ENCODE results near the gene CACNA1D. TPM values are rescaled to one million over a fixed set of nuclear protein-coding genes. Genes with fewer than 3 reads are reported as not detected.

CACNA1D gene

GRCh38 chr3:53862241-53862640, 367.8 kb downstream of the CACNA1D start:
- no peak overlapping the region for H2BK120ac ChIP-seq (ENCODE audit: low read depth, low read length)
- H2BK5ac ChIP-seq (ENCODE audit: low read length), result no peak overlapping the region
- no peak overlapping the region for H3K9ac ChIP-seq (ENCODE audit: low read depth, low read length, poor library complexity)
- H3K4me1 ChIP-seq (ENCODE audit: control insufficient read depth in 2 of 2, insufficient read depth in 1 of 2, low read depth in 1 of 2, low read length in 2 of 2), result no peaks in the 10 kb centered on the region
- H2BK15ac ChIP-seq (ENCODE audit: low read length), result no peak overlapping the region
- H2BK12ac ChIP-seq (ENCODE audit: low read length), result no peak overlapping the region
- H3K36me3 ChIP-seq (replicated peaks in 1 of 2; ENCODE audit: control insufficient read depth in 2 of 2, insufficient read depth in 2 of 2, low read length in 2 of 2), result peaks cover 11 to 95% of the 10 kb centered on the region in 2 donors
- H3K4me3 ChIP-seq (ENCODE audit: low read length in 2 of 2), result no peak overlapping the region
- no peak overlapping the region for H4K8ac ChIP-seq (ENCODE audit: low read depth, low read length)
- H4K91ac ChIP-seq (ENCODE audit: low read depth, low read length, poor library complexity), result no peak overlapping the region
- no peak overlapping the region for H3K23ac ChIP-seq (ENCODE audit: low read depth, low read length, poor library complexity)
- no peaks in the 10 kb centered on the region for H3K9me3 ChIP-seq (replicated peaks in 1 of 2; ENCODE audit: control insufficient read depth in 2 of 2, insufficient read depth in 1 of 2, low read depth in 1 of 2, low read length in 2 of 2)
- WGBS, 2 donors (ENCODE audit: extremely low coverage in 2 of 2, insufficient read length in 2 of 2, insufficient replicate concordance in 1 of 2), result no CpG with 5 or more reads among the region's 3 CpGs
- H3K18ac ChIP-seq (ENCODE audit: low read length), result no peak overlapping the region
- H3K4ac ChIP-seq (ENCODE audit: low read length), result no peak overlapping the region
- no peaks in the 10 kb centered on the region for H3K79me1 ChIP-seq (ENCODE audit: low read depth, low read length)
- no peak overlapping the region for H3K27ac ChIP-seq (replicated peaks; ENCODE audit: low read length)
- no peak overlapping the region for H2AFZ ChIP-seq (ENCODE audit: low read length)
- H2AK5ac ChIP-seq (ENCODE audit: low read depth, low read length), result no peak overlapping the region
- no peak for DNase-seq (ENCODE audit: low spot score)
- no peaks in the 10 kb centered on the region for H3K27me3 ChIP-seq (ENCODE audit: control insufficient read depth in 3 of 3, insufficient read depth in 3 of 3, low read depth in 1 of 3, low read length in 3 of 3)
- no peak overlapping the region for H3K4me2 ChIP-seq (ENCODE audit: insufficient read depth, low read length, poor library complexity, severe bottlenecking)
- no peak overlapping the region for H3K14ac ChIP-seq (ENCODE audit: low read length)

GRCh38 chr3:53863145-53863544, 368.7 kb downstream of the CACNA1D start:
- no peak overlapping the region for H3K4me3 ChIP-seq (ENCODE audit: low read length in 2 of 2)
- H3K4me2 ChIP-seq (ENCODE audit: insufficient read depth, low read length, poor library complexity, severe bottlenecking), result no peak overlapping the region
- H4K8ac ChIP-seq (ENCODE audit: low read depth, low read length), result no peak overlapping the region
- no peak overlapping the region for H2BK12ac ChIP-seq (ENCODE audit: low read length)
- H3K18ac ChIP-seq (ENCODE audit: low read length), result no peak overlapping the region
- H3K36me3 ChIP-seq (replicated peaks in 1 of 2; ENCODE audit: control insufficient read depth in 2 of 2, insufficient read depth in 2 of 2, low read length in 2 of 2), result peaks cover 14 to 97% of the 10 kb centered on the region in 2 donors
- no peak overlapping the region for H3K14ac ChIP-seq (ENCODE audit: low read length)
- no peak overlapping the region for H2BK120ac ChIP-seq (ENCODE audit: low read depth, low read length)
- WGBS, 2 donors (ENCODE audit: extremely low coverage in 2 of 2, insufficient read length in 2 of 2, insufficient replicate concordance in 1 of 2), result no CpG with 5 or more reads among the region's 1 CpG
- DNase-seq (ENCODE audit: low spot score), result no peak
- no peaks in the 10 kb centered on the region for H3K9me3 ChIP-seq (replicated peaks in 1 of 2; ENCODE audit: control insufficient read depth in 2 of 2, insufficient read depth in 1 of 2, low read depth in 1 of 2, low read length in 2 of 2)
- no peak overlapping the region for H2AK5ac ChIP-seq (ENCODE audit: low read depth, low read length)
- H3K27me3 ChIP-seq (ENCODE audit: control insufficient read depth in 3 of 3, insufficient read depth in 3 of 3, low read depth in 1 of 3, low read length in 3 of 3), result no peaks in the 10 kb centered on the region
- no peaks in the 10 kb centered on the region for H3K4me1 ChIP-seq (ENCODE audit: control insufficient read depth in 2 of 2, insufficient read depth in 1 of 2, low read depth in 1 of 2, low read length in 2 of 2)
- no peak overlapping the region for H3K9ac ChIP-seq (ENCODE audit: low read depth, low read length, poor library complexity)
- H3K23ac ChIP-seq (ENCODE audit: low read depth, low read length, poor library complexity), result no peak overlapping the region
- H3K27ac ChIP-seq (replicated peaks; ENCODE audit: low read length), result no peak overlapping the region
- H2BK5ac ChIP-seq (ENCODE audit: low read length), result no peak overlapping the region
- H2BK15ac ChIP-seq (ENCODE audit: low read length), result no peak overlapping the region
- H4K91ac ChIP-seq (ENCODE audit: low read depth, low read length, poor library complexity), result no peak overlapping the region
- H3K4ac ChIP-seq (ENCODE audit: low read length), result no peak overlapping the region
- no peaks in the 10 kb centered on the region for H3K79me1 ChIP-seq (ENCODE audit: low read depth, low read length)
- no peak overlapping the region for H2AFZ ChIP-seq (ENCODE audit: low read length)

Small RNA genes within 50 kb of the gene (small RNA-seq; reads per million reads assigned to genes)
- gene AC012467.1 (ENCODE audit: insufficient read depth) (not detected), gene RF00154 (ENCODE audit: insufficient read depth) (13.0 reads per million, percentile 67 among the genes with 10 or more reads in this experiment)

Data from neuronal stem cell (in vitro differentiated cells).